K562 (cell line): ENCODE data around the gene ZACN. TPM values are rescaled to one million over a fixed set of nuclear protein-coding genes. Genes with fewer than 3 reads are reported as not detected.

Experiments
- ATAC-seq: fragments of 200-7000 bp; cut with Tn5 transposase; 3 replicates; pipeline ENCODE4 v1.9.1; 2020; ENCODE audit warnings: moderate library complexity
- BruUV-seq: library from RNA; stranded (reverse); fragments of 400-500 nt; replicated peaks from 2 replicates; lab custom pipeline; 2021; lab: Mats Ljungman, UMichigan
- CTCF ChIA-PET: fragments of 300-600 bp; formaldehyde crosslinking; extraction: SDS; loops from one replicate; lab custom pipeline; 2021; ENCODE audit warnings: low intra/inter-chr PET ratio; lab: Yijun Ruan, JAX
- POLR2A ChIA-PET: fragments of 300-600, 350-650 bp; sonication (Branson Sonifier 250); formaldehyde crosslinking; extraction: SDS; loops from one replicate; lab custom pipeline; 2021; ENCODE audit warnings: antibody characterized with exemption, inconsistent platforms; lab: Yijun Ruan, JAX
- DNase-seq, 4 experiments: peaks; one replicate each; pipeline versions ENCODE4 v3.0.0 to v3.0.0-alpha.2; 2011 to 2018; ENCODE audit warnings: low spot score in 3 of 4, mixed read lengths in 3 of 4; ENCODE audit errors: extremely low read depth in 1 of 4
- FAIRE-seq: peaks from 2 replicates; lab custom pipeline; 2011; peaks lifted over from hg19 to GRCh38; lab: Jason Lieb, UNC
- H2AFZ ChIP-seq: 2 replicates; pipeline ENCODE4 v1.6.0; 2011; ENCODE audit warnings: low read depth, low read length, control low read depth, inconsistent platforms
- H3K27ac ChIP-seq: fragments of 200-600 bp; 3 replicates; pipeline ENCODE4 v1.8.0; 2011; ENCODE audit warnings: low read depth, mild to moderate bottlenecking, control low read depth, inconsistent platforms, low read length, moderate library complexity, mixed read lengths; ENCODE audit errors: extremely low read depth
- H3K27me3 ChIP-seq, 2 experiments: fragments of 300-600 bp in 1 of 2; 2 replicates in 1 of 2; 3 replicates in 1 of 2; pipeline versions ENCODE4 v1.6.0 to v1.8.0; 2011; ENCODE audit warnings: inconsistent platforms in 2 of 2, low read length in 2 of 2, mild to moderate bottlenecking in 1 of 2, mixed read lengths in 1 of 2, moderate library complexity in 1 of 2; ENCODE audit not compliant: control insufficient read depth in 2 of 2, insufficient read depth in 2 of 2
- H3K36me3 ChIP-seq: fragments of 300-600 bp; 3 replicates; pipeline ENCODE4 v1.8.0; 2011; ENCODE audit warnings: mild to moderate bottlenecking, low read length, inconsistent platforms; ENCODE audit not compliant: control insufficient read depth, insufficient read depth
- H3K4me1 ChIP-seq, 2 experiments: fragments of 200-600 bp in 1 of 2; replicated peaks in 1 of 2; 2 replicates in 1 of 2; 3 replicates in 1 of 2; pipeline versions ENCODE4 v1.5.1 to v1.8.0; 2011; ENCODE audit warnings: inconsistent platforms in 2 of 2, low read length in 2 of 2, mild to moderate bottlenecking in 1 of 2, mixed read lengths in 1 of 2, moderate library complexity in 1 of 2; ENCODE audit not compliant: control insufficient read depth in 2 of 2, insufficient read depth in 2 of 2
- H3K4me2 ChIP-seq: 2 replicates; pipeline ENCODE4 v1.6.1; 2011; ENCODE audit warnings: low read length, control low read depth, inconsistent platforms, mixed read lengths; ENCODE audit not compliant: insufficient read depth
- H3K4me3 ChIP-seq: fragments of 200-600 bp; sonication (generic), shearing (Covaris generic); 2 replicates; pipeline ENCODE4 v1.5.1; 2016; ENCODE audit warnings: control low read depth, inconsistent platforms
- H3K79me2 ChIP-seq: fragments of 200-600 bp; 3 replicates; pipeline ENCODE4 v1.8.0; 2011; ENCODE audit warnings: low read length, inconsistent platforms; ENCODE audit not compliant: control insufficient read depth, insufficient read depth
- H3K9ac ChIP-seq, 2 experiments: 2 replicates each; pipeline versions ENCODE4 v1.6.0 to v1.6.1; 2011; ENCODE audit warnings: low read depth in 2 of 2, low read length in 2 of 2, control low read depth in 1 of 2, inconsistent platforms in 1 of 2, mild to moderate bottlenecking in 1 of 2, mixed read lengths in 1 of 2; ENCODE audit not compliant: insufficient read depth in 1 of 2
- H3K9me1 ChIP-seq: one replicate; pipeline ENCODE4 v1.6.0; 2011; ENCODE audit warnings: inconsistent platforms, mild to moderate bottlenecking, low read length, moderate library complexity; ENCODE audit not compliant: control insufficient read depth, insufficient read depth
- H3K9me3 ChIP-seq: replicated peaks from 2 replicates; pipeline ENCODE4 v1.5.1; 2011; ENCODE audit warnings: low read depth, low read length, inconsistent platforms; ENCODE audit not compliant: control insufficient read depth, insufficient read depth
- H4K20me1 ChIP-seq: replicated peaks from 2 replicates; pipeline ENCODE4 v1.6.1; 2011; ENCODE audit warnings: low read length, inconsistent platforms, mixed read lengths; ENCODE audit not compliant: control insufficient read depth, insufficient read depth
- EWSR1 ChIP-seq: fragments of 450-650 bp; IDR thresholded peaks from 2 replicates; pipeline ENCODE4 v1.6.1; 2018; ENCODE audit warnings: borderline replicate concordance, mild to moderate bottlenecking, low read depth, moderate library complexity; ENCODE audit not compliant: partially characterized antibody
- POLR2G ChIP-seq: fragments of 200-400 bp; formaldehyde crosslinking; IDR thresholded peaks from 2 replicates; pipeline ENCODE4 v1.6.1; 2017; ENCODE audit warnings: low read depth, mild to moderate bottlenecking, antibody characterized with exemption, low read length, moderate library complexity
- WGBS: fragments of 100-300 bp; shearing (Covaris generic); methylation state at CpG from one replicate; pipeline ENCODE4 v1.1.6; 2016; ENCODE audit warnings: low coverage, mixed read lengths; ENCODE audit not compliant: insufficient coverage; ENCODE audit errors: missing lambda C conversion rate; 5-methylcytosine and 5-hydroxymethylcytosine counted together
- in situ Hi-C: fragments of 300-500 bp; cut with MboI; formaldehyde crosslinking; loops from 4 replicates; pipeline ENCODE4 v1.15.0; 2018; ENCODE audit warnings: inconsistent platforms, mixed read lengths
- intact Hi-C: fragments of 100-400 bp; cut with micrococcal nuclease; formaldehyde crosslinking; loops from 2 replicates; pipeline ENCODE4 v1.14.2; 2022
- polyA plus RNA-seq, 8 experiments: library from polyadenylated mRNA; depleted of rRNA in 4 of 8; stranded (reverse) in 5 of 8; unstranded in 3 of 8; fragments of >200 nt; fragmentation: Nextera tagmentation in 2 of 8; fragmentation: Illumina TruSeq in 1 of 8; extraction: Ambion mirVana in 2 of 8; extraction: Trizol in 1 of 8; gene quantifications; 2 replicates each; pipeline versions ENCODE4 v1.2.1 to v1.2.3, GENCODE V29; 2011 to 2014; ENCODE audit warnings: inconsistent platforms in 1 of 8, missing spikeins in 1 of 8
- total RNA-seq, 7 experiments: library from RNA; depleted of rRNA in 6 of 7; stranded (reverse); fragments of >200 nt in 6 of 7; fragmentation: Illumina TruSeq in 2 of 7; extraction: Trizol in 2 of 7; gene quantifications; 2 replicates each; pipeline versions ENCODE4 v1.2.1 to v1.2.3, GENCODE V29; 2011 to 2021; ENCODE audit warnings: low replicate concordance in 1 of 7

Gene ZACN
- total and polyA plus RNA-seq, 9 of the 15 experiments (the other 6 are each of a cell fraction or from before 2014, with no cell fraction given) = 0.07 TPM; not detected in 8

DNA sequence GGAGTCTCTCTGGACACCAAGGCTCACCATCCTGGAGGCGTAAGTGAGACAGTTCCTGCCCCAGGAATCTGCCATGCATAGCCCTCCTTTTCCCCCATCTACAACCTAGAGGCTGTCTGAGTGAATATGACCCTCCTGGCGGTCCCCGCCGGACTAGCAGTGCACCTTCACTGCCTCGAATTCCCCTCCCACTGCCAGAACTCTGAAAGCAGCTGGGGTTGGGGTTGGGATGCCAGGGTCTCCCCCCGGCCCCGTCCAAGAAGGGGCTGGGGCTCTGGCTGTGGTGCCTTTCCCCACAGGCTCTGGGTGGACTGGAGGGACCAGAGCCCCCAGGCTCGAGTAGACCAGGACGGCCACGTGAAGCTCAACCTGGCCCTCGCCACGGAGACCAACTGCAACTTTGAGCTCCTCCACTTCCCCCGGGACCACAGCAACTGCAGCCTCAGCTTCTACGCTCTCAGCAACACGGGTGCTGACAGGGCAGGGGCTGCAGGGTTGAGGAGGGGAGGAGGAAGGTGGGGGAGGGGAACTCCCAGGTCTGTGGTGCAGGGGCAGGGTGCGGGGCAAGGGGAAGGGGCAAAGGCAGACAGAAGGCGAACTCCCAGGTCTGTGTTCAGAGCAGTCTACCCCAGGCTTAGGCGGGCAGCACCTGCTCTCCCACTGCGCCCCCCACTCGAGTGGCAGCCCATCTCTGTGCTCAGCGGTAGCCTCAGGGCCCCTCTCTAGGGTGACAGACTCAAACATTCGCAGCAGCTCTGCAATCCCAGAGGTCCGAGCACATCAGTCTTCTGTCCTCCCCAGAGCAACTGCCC is 1.2 kb downstream of the ZACN start:
- POLR2A ChIA-PET = interaction anchor here (0.6 to 1.1 kb wide), 5 partner anchors 9 to 309 kb away, joined by 3 to 6 read pairs (median 3); partner anchors contain the start of gene SRP68
- intact Hi-C loops = no loop called here
- peaks cover 9% of the 10 kb centered on the region; the same call in 1 of the 2 replicates for H4K20me1 ChIP-seq
- TF ChIP-seq EWSR1 (no peak), POLR2G (peak; percentile 77)
- TF ChIP-seq, all 486 proteins: peak for 1
- ATAC-seq = peak; percentile 61
- Histone ChIP-seq H3K9me3 (no peaks in the 10 kb centered on the region), H3K4me2 (no peak overlapping the region), H3K4me3 (no peak overlapping the region), H3K9ac (peak overlapping the region in 1 of 2 experiments; percentile 68; a peak in 2 of 4 replicates), H3K27ac (no peak overlapping the region), H2AFZ (no peak overlapping the region), H3K9me1 (peaks cover 4% of the 10 kb centered on the region), H3K4me1 (peaks cover 0 to 51% of the 10 kb centered on the region in 2 experiments; a peak in 2 of 5 replicates), H3K79me2 (no peaks in the 10 kb centered on the region), H3K36me3 (peaks cover 24% of the 10 kb centered on the region; the same call in 2 of the 3 replicates), H3K27me3 (peaks cover 16 to 40% of the 10 kb centered on the region in 2 experiments; a peak in 4 of 5 replicates)
- peak in 2 of 4 experiments; percentile 32 to 39 for DNase-seq
- 13% methylated on average over 19 of the region's 23 CpGs for WGBS
- CTCF ChIA-PET = interaction anchor here (0.6 kb wide), 1 partner anchor 1111 kb away, joined by 3 read pairs; no protein-coding TSS in a partner anchor
- in situ Hi-C loops = no loop called here
- no peak for FAIRE-seq
- BruUV-seq = no TSS peak
